Limb (tissue), 2 donors: ENCODE measurements around the gene HMX1.

Source experiments
- DNase-seq, 2 donors: peaks; one replicate each; pipeline ENCODE4 v3.0.0-alpha.2; 2016; ENCODE audit errors: extremely low spot score in 2 of 2

The HMX1 gene

GRCh38 chr4:8871417-8872401 lies at the start of gene HMX1:
Gene HMX1 (minus strand): TSS chr4:8871839. CDS start chr4:8871614, 225 bp downstream.
- DNase-seq = peak; percentile 16 to 80

GRCh38 chr4:8920969-8921368 lies 49.3 kb upstream of the HMX1 start:
- DNase-seq = no peak

- no peak for DNase-seq
These were observed 48.8 kb upstream of the HMX1 start for GRCh38 chr4:8920289-8920965.

DNA sequence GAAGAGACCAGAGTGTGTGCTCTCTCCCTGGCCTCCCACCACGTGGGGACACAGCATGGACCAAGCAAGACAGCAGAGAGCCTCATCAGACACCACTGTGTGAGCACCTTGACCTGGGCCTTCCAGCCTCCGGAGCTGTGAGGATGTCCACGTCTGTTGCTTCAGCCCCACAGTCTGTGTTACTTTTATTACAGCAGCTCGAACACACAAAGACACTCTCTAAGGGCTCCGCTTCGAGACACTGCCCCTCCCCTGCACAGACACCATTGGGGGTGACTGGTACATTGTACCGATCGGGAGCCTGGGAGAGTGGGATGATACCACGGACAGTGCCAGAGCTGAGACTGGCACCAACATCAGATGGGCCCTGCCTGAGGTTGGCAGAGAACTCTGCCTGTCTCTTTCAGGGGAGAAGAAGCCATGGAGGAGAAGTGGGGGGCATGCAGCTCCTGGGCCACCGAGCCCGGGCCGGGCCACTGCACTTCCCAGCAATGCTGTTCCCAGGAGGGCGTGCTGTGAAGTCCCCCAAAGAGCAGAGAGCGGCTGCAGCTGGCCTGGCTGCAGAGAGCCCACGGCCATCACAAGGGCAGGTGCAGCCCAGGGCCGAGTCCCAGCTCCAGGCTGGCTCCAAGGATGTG lies 48.1 kb upstream of the HMX1 start:
- DNase-seq = peak in 1 of 2 donors; percentile 20

GRCh38 chr4:8917868-8918783 lies 46.5 kb upstream of the HMX1 start:
- peak; percentile 36 to 88 for DNase-seq

DNA sequence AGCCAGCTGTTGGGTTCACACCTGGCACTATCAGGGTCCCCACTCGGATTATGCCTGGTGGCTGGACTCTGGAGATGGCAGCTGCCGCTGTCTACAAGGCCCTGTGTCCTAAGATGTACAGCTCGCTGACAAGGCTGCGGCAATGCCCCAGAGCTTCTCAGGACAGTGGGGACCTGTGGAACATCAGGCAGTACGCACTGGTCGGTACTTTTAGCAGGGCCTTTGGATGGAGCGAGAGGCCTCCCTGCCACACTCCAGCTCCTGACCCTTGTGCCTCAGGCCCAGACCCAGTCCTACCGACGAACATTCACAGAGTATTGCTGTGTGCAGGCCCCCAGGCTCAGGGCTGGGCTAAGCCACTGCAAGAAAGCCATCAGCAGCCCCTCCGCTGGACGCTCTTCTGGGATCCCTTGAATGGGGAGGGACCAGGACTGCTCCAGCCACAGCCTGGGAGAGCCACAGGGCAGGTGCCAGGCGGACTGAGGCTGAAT lies 45.7 kb upstream of the HMX1 start:
- DNase-seq = peak in 1 of 2 donors; percentile 23

DNA sequence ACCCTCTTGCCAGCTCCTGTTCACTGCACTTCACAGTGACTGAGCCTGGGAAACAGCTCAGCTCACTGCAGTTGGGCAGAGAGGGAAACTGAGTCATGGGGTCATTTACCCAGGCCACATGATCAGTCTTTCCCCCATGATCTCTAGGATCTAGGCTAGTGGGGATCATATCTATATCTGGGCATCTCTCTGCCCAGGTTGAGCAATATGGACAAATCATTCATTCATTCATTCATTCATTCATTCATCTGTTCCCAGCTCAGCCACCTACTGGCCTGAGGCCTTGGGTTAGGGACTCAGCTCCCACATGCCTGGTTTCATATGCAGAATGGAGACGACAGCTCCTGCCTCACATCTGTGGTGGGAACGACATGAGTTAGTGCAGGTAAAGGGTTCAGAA lies 45.3 kb upstream of the HMX1 start:
- DNase-seq = no peak

DNA sequence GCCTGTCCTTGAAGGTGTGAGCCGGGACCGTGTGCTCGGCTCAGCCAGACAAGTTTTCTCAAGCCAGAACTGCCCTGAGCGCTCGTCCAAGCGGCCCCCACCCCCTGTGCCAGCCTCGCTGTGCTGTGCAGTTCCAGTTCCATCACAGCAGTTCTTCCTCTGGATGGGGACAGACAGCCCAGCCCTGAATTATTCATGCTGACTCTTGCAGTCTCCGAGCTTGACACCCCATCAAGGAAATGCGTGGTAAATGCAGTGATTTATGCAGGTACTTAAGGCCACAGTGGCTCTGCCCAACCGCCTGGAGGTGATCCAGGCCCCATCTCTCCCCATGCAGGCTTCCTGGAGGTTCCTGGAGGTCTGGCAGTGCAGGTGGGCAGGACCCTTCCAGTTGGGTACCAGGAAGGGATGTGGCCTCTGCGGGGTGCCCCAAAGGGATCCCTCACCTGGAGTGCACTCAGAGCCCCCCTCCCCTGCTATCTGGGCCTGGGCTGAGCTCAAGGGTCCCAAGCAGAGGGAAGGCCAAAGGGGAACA lies 44.8 kb upstream of the HMX1 start:
- DNase-seq = peak in 1 of 2 donors; percentile 29

GRCh38 chr4:8915201-8916200 lies 43.9 kb upstream of the HMX1 start:
- peak in 1 of 2 donors; percentile 31 for DNase-seq

- peak in 1 of 2 donors; percentile 21 for DNase-seq
These were observed 43.0 kb upstream of the HMX1 start for GRCh38 chr4:8914461-8915171.

DNA sequence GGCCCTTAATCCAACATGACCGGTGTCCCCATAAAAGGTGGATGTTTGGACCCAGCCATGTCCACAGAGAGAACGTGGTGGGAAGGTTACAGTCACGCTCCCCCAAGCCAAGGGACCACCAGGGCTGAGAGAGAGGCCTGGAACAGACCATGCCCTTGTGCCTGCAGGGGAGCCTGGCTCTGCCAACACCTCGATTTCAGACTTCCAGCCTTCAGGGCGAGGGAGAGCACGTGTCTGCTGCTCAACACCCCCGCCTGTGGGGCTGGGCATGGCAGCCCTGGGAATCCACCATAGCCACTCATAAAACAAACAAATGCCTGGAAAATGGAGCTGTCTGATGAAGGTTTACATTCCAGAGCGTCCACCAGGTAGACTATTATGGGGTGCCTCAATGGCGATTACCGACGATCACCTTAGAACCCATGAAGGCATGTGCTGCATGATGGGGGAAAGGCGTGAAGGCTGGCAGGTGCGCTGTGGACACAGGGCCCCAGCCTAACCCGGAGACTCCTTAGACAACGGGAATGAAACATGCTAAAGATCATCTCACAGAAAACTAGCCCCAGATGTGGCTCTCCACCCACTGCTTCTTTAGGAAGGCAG lies 42.3 kb upstream of the HMX1 start:
- DNase-seq = peak in 1 of 2 donors; percentile 25

GRCh38 chr4:8913121-8913857 lies 41.6 kb upstream of the HMX1 start:
- DNase-seq = peak in 1 of 2 donors; percentile 16

- no peak for DNase-seq
These were observed 40.9 kb upstream of the HMX1 start for GRCh38 chr4:8912506-8912905.

- no peak for DNase-seq
These were observed 40.4 kb upstream of the HMX1 start for GRCh38 chr4:8912089-8912455.

- DNase-seq = peak in 1 of 2 donors; percentile 46
These were observed 39.9 kb upstream of the HMX1 start for GRCh38 chr4:8911316-8912088.

DNA sequence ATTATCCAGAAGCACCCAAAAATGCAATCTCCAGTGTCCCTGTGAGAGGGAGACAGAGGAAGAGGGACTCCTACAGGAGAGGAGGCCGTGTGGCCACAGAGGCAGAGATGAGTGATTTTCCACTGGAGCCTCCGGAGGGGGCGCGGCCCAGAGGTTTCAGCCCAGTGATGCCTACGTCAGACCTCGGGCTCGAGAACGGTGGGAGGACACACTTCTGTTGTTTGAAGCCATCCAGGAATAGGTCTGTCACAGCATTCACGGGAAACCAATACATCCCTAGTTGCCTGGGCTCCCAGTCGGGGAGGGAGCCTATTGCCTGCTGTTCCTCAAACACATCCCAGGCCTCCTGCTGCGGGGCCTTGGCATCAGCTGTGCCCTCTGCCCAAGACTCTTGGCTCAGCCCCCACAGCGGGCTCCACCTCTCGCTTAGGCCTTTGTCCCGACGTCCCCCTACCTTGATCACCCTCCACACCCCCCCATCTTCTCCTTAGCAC lies 39.2 kb upstream of the HMX1 start:
- DNase-seq = peak in 1 of 2 donors; percentile 28
